HepG2 (cell line): ENCODE measurements around the gene CDK5RAP2. TPM values are rescaled to one million over a fixed set of nuclear protein-coding genes. Genes with fewer than 3 reads are reported as not detected.

Source experiments
- ATAC-seq: fragments of 200-7000 bp; cut with Tn5 transposase; 3 replicates; pipeline ENCODE4 v1.9.1; 2020; ENCODE audit warnings: mild to moderate bottlenecking, moderate library complexity
- BruUV-seq: library from RNA; stranded (reverse); fragments of 400-500 nt; replicated peaks from 2 replicates; lab custom pipeline; 2021; lab: Mats Ljungman, UMichigan
- CTCF ChIA-PET: fragments of 300-600 bp; formaldehyde crosslinking; extraction: SDS; loops from one replicate; lab custom pipeline; 2021; ENCODE audit warnings: low total read pairs, inconsistent platforms, low intra/inter-chr PET ratio; lab: Yijun Ruan, JAX
- POLR2A ChIA-PET: fragments of 350-600 bp; sonication (Branson Sonifier 250); formaldehyde crosslinking; loops from one replicate; lab custom pipeline; 2020; ENCODE audit warnings: antibody characterized with exemption, inconsistent platforms; lab: Yijun Ruan, JAX
- DNase-seq: peaks from one replicate; pipeline ENCODE4 v3.0.0-alpha.2; 2015; ENCODE audit warnings: low spot score
- FAIRE-seq: peaks from 3 replicates; lab custom pipeline; 2011; peaks lifted over from hg19 to GRCh38; lab: Jason Lieb, UNC
- H2AFZ ChIP-seq: one replicate; pipeline ENCODE4 v1.6.1; 2011; ENCODE audit warnings: low read length, inconsistent platforms
- H3K27ac ChIP-seq: fragments of 300-600 bp; 3 replicates; pipeline ENCODE4 v1.8.0; 2011; ENCODE audit warnings: mixed run types, mild to moderate bottlenecking, mixed read lengths, low read length, inconsistent platforms; ENCODE audit not compliant: insufficient read depth; ENCODE audit errors: extremely low read length
- H3K27me3 ChIP-seq, 2 experiments: fragments of 200-600 bp in 1 of 2; 2 replicates in 1 of 2; 3 replicates in 1 of 2; pipeline versions ENCODE4 v1.6.0 to v1.8.0; 2011; ENCODE audit warnings: low read length in 2 of 2, mild to moderate bottlenecking in 2 of 2, moderate library complexity in 2 of 2, inconsistent platforms in 1 of 2; ENCODE audit not compliant: insufficient read depth in 2 of 2, control insufficient read depth in 1 of 2
- H3K36me3 ChIP-seq, 2 experiments: fragments of 200-600 bp in 1 of 2; replicated peaks in 1 of 2; 2 replicates in 1 of 2; 3 replicates in 1 of 2; pipeline versions ENCODE4 v1.5.1 to v1.8.0; 2011; ENCODE audit warnings: low read length in 2 of 2, inconsistent platforms in 1 of 2; ENCODE audit not compliant: insufficient read depth in 2 of 2, control insufficient read depth in 1 of 2
- H3K4me1 ChIP-seq: 2 replicates; pipeline ENCODE4 v1.5.1; 2012; ENCODE audit warnings: low read length, inconsistent platforms; ENCODE audit not compliant: insufficient read depth
- H3K4me2 ChIP-seq: 2 replicates; pipeline ENCODE4 v1.6.0; 2011; ENCODE audit warnings: low read depth, low read length, inconsistent platforms
- H3K4me3 ChIP-seq, 3 experiments: fragments of 200-600 bp in 1 of 3; sonication (generic), shearing (Covaris generic) in 1 of 3; replicated peaks in 1 of 3; 2 replicates each; pipeline ENCODE4 v1.5.1; 2011 to 2016; ENCODE audit warnings: low read length in 3 of 3, inconsistent platforms in 2 of 3, low read depth in 2 of 3, mild to moderate bottlenecking in 2 of 3, control low read depth in 1 of 3, mixed read lengths in 1 of 3; ENCODE audit not compliant: insufficient read depth in 1 of 3
- H3K79me2 ChIP-seq: one replicate; pipeline ENCODE4 v1.6.1; 2011; ENCODE audit warnings: low read length, inconsistent platforms; ENCODE audit not compliant: insufficient read depth
- H3K9ac ChIP-seq: 2 replicates; pipeline ENCODE4 v1.6.0; 2011; ENCODE audit warnings: mild to moderate bottlenecking, low read depth, low read length, inconsistent platforms; ENCODE audit not compliant: insufficient read depth
- H3K9me3 ChIP-seq: 2 replicates; pipeline ENCODE4 v1.5.1; 2012; ENCODE audit warnings: mild to moderate bottlenecking, low read length
- H4K20me1 ChIP-seq: 2 replicates; pipeline ENCODE4 v1.6.0; 2011; ENCODE audit warnings: inconsistent platforms, mild to moderate bottlenecking, low read length, moderate library complexity; ENCODE audit not compliant: insufficient read depth
- FIP1L1 ChIP-seq: fragments of 200-400 bp; formaldehyde crosslinking; IDR thresholded peaks from 2 replicates; pipeline ENCODE4 v1.6.1; 2018; ENCODE audit warnings: low read depth, mild to moderate bottlenecking, low read length, moderate library complexity, borderline replicate concordance; ENCODE audit not compliant: insufficient read depth
- MBNL3 ChIP-seq: fragments of 250-450 bp; sonication (Bioruptor Pico); conservative IDR thresholded peaks from 2 replicates; pipeline ENCODE4 v1.8.0; 2022; ENCODE audit warnings: mild to moderate bottlenecking, inconsistent platforms
- SOX6 ChIP-seq, 2 experiments: fragments of 450-650 bp in 1 of 2; sonication (generic) in 1 of 2; formaldehyde crosslinking in 1 of 2; IDR thresholded peaks; 2 replicates each; pipeline versions ENCODE4 v1.4.0 to v1.6.1; 2017 to 2020; ENCODE audit warnings: antibody characterized with exemption in 1 of 2, mild to moderate bottlenecking in 1 of 2, missing genetic modification reagents in 1 of 2
- ZNF33A ChIP-seq: sonication (generic); formaldehyde crosslinking; IDR thresholded peaks from 2 replicates; pipeline ENCODE4 v1.5.1; 2020; ENCODE audit warnings: missing genetic modification reagents, mild to moderate bottlenecking, moderate library complexity, borderline replicate concordance
- WGBS: methylation state at CpG from one replicate; pipeline ENCODE4 v1.1.6; 2017; ENCODE audit warnings: low lambda C conversion rate; 5-methylcytosine and 5-hydroxymethylcytosine counted together
- in situ Hi-C: cut with HindIII; loops from 2 replicates; pipeline ENCODE4 v1.10.0; 2017; ENCODE audit warnings: low pct_unique_long_range_greater_than_20kb; ENCODE audit not compliant: extremely low pct_ligation_motif_present
- intact Hi-C: fragments of 100-400 bp; cut with micrococcal nuclease; formaldehyde crosslinking; loops from one replicate; pipeline ENCODE4 v1.10.0; 2022; ENCODE audit not compliant: unreplicated experiment
- polyA plus RNA-seq, 8 experiments: library from polyadenylated mRNA; depleted of rRNA in 3 of 8; stranded (reverse) in 7 of 8; unstranded in 1 of 8; fragments of >200 nt; fragmentation: Illumina TruSeq in 4 of 8; extraction: Trizol in 4 of 8; gene quantifications; 2 replicates each; pipeline versions ENCODE4 v1.2.1 to v1.2.3, GENCODE V29; 2011 to 2016; ENCODE audit warnings: low read depth in 4 of 8, missing spikeins in 1 of 8, mixed read lengths in 1 of 8; ENCODE audit not compliant: insufficient read depth in 1 of 8
- total RNA-seq, 5 experiments: library from RNA; depleted of rRNA; stranded (reverse); fragments of >200 nt; fragmentation: Illumina TruSeq; extraction: Trizol; gene quantifications; 2 replicates each; pipeline ENCODE4 v1.2.3, GENCODE V29; 2016; ENCODE audit warnings: low read depth in 1 of 5

Gene CDK5RAP2
- total and polyA plus RNA-seq, 2 of the 13 experiments (the other 11 are each of a cell fraction or from before 2014, with no cell fraction given) = 31.8 to 42.2 TPM

DNA sequence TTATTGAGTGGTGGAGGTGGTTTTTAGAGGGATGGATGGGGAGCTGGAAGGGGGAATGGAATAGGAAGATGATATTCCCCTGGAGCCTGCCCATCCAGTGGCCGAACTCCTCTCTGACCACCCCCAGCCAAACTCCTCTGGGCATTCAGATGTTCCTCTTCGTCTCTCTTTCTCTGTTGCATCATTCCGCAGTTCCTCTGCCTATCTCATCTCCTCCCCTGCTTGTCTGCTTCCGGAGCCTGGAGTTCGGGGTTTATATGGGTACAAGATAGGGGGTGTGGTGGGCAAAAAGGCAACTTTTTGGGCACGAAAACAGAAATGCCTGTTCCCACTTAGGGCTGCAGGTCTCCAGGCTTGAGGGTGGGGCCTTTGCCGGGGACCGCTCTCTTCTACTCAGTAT, 12.2 kb upstream of the CDK5RAP2 start:
- in situ Hi-C loops = no loop called here
- WGBS = 49% methylated on average over 8 of the region's 8 CpGs
- intact Hi-C loops = no loop called here
- no peaks in the 10 kb centered on the region for H4K20me1 ChIP-seq
- no peak for FAIRE-seq
- no peaks in the 10 kb centered on the region for H3K27me3 ChIP-seq
- no peaks in the 10 kb centered on the region for H3K36me3 ChIP-seq
- ATAC-seq = no peak
- H3K27ac ChIP-seq = no peak overlapping the region
- no peaks in the 10 kb centered on the region for H3K9me3 ChIP-seq
- CTCF ChIA-PET = no interaction called here
- H3K79me2 ChIP-seq = no peaks in the 10 kb centered on the region
- no peak overlapping the region for H3K9ac ChIP-seq
- H3K4me2 ChIP-seq = peak overlapping the region; percentile 35
- no peak overlapping the region for H3K4me3 ChIP-seq
- peaks cover 34% of the 10 kb centered on the region for H3K4me1 ChIP-seq
- POLR2A ChIA-PET = interaction anchor here (1.8 kb wide), 1 partner anchor 21 kb away, joined by 6 read pairs; no protein-coding TSS in a partner anchor
- no TSS peak for BruUV-seq
- TF ChIP-seq SOX6 (IDR thresholded peaks at IDR 0.05) = no peak
- no peak for TF ChIP-seq SOX6 (CRISPR knock-in tag; IDR thresholded peaks at IDR 0.05)
- no peak for TF ChIP-seq FIP1L1
- no peak for TF ChIP-seq ZNF33A
- H2AFZ ChIP-seq = no peak overlapping the region
- no peak for DNase-seq

DNA sequence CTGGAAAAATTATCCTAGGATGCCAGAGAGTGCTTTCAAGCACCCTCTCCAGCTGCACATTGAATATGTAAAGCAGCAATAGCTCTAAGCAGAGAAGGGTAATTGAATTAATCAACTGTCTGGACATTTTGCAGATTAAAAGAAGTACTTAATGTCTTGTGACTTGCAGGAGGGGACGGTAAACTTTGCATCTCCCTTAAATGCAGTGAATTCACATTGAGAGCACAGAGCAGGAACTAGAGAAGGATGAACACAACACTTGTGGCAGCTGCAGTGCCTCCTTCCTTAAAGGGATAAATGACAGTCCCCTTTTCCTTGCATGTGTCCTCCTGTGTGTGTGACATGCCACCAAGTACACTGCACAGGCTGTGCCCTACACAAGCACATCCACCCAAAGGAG, 7.4 kb upstream of the CDK5RAP2 start:
- Histone ChIP-seq H3K9me3 (no peaks in the 10 kb centered on the region), H3K27ac (no peak overlapping the region), H3K4me3 (no peak overlapping the region), H3K9ac (no peak overlapping the region), H2AFZ (no peak overlapping the region), H3K4me2 (0 out of 2 replicates have a peak overlapping the region, but pooled peaks have one; percentile 24), H3K27me3 (no peaks in the 10 kb centered on the region), H3K36me3 (no peaks in the 10 kb centered on the region), H3K79me2 (no peaks in the 10 kb centered on the region), H4K20me1 (no peaks in the 10 kb centered on the region), H3K4me1 (peaks cover 32% of the 10 kb centered on the region)
- peak; percentile 43; the same call in 2 of the 3 replicates for ATAC-seq
- POLR2A ChIA-PET = interaction anchor here (1.8 kb wide), 1 partner anchor 16 kb away, joined by 10 read pairs; no protein-coding TSS in a partner anchor
- CTCF ChIA-PET = no interaction called here
- 17% methylated on average over 1 of the region's 1 CpG for WGBS
- no peak for TF ChIP-seq MBNL3
- no peak for FAIRE-seq
- in situ Hi-C loops = no loop called here
- intact Hi-C loops = no loop called here
- no TSS peak for BruUV-seq
- no peak for DNase-seq
